GM18526 (cell line): ENCODE measurements around the gene SLA2.

Experiments used
- POLR2A ChIP-seq: IDR thresholded peaks from 3 replicates; pipeline ENCODE4 v1.6.1; 2011; ENCODE audit not compliant: insufficient read length; ENCODE audit errors: extremely low read depth

The SLA2 gene

GRCh38 chr20:36628076-36628475 is 17.9 kb downstream of the SLA2 start:
- no peak for TF ChIP-seq POLR2A

GRCh38 chr20:36624944-36625324 is 21.1 kb downstream of the SLA2 start:
- TF ChIP-seq POLR2A, result no peak

DNA sequence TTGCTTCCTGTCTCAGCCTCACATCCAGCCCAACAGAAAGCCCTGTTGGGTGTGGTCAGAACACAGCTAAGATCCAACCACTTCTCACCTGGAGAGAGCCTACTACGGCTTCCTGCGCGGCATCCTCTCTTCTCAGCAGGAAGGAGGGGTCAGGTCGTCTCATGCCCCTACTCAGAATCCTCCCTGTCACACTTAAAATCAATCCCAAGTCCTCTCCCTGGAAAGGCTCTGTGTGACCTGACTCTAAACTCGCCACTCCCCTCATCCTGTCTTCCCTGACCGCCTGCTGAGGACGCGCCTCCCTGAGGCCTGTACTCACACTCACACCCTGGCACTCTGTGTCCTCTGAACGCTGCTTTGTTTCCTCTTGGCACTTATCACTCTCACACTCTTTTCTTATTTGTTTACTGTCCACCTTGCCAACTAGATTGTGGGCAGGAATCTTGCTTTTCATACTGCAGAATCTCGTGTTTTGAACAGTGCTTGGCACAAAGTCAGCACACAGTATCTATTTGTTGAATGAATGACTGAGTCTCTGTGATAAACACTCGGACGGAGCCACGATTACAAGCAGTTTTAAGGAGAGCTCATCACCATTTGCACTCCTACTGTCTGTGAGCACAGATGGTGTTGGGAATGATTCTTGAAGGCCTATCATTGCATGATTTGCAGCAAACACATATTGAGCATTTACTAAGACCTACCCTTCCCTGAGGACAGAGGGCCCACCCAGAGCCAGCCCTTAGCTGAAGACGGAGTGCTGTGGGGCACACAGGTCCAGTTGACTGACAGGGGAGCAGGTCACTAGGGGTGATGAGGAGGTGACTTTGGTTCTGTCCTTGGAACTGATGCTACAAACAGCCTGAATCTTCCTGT is 21.7 kb downstream of the SLA2 start:
- TF ChIP-seq POLR2A, result no peak

DNA sequence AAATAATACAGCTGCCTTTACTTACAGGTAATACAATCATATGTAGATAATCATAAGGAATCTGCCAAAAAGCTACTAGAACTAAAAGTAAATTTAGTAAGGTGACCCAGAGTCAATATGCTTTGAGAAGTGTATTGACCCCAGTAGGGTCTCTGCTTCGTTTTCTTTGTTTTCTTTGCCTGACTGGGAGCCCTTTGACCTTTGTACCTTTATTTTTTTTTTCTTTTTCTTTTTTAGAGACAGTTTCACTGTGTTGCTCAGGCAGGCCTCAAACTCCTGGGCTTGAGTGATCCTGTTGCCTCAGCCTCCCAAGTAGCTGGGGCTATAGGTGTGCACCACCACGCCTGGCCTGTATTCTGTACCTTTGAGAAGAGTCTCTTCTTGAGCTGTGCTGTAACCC is 22.6 kb downstream of the SLA2 start:
- no peak for TF ChIP-seq POLR2A

- TF ChIP-seq POLR2A, result no peak
Observed at GRCh38 chr20:36620917-36621316, 25.1 kb downstream of the SLA2 start.

- TF ChIP-seq POLR2A, result no peak
Observed at GRCh38 chr20:36614781-36615557, 31.0 kb downstream of the SLA2 start.

- no peak for TF ChIP-seq POLR2A
Observed at GRCh38 chr20:36613974-36614373, 32.0 kb downstream of the SLA2 start.

GRCh38 chr20:36611625-36612024 is 34.4 kb downstream of the SLA2 start:
- TF ChIP-seq POLR2A, result no peak

DNA sequence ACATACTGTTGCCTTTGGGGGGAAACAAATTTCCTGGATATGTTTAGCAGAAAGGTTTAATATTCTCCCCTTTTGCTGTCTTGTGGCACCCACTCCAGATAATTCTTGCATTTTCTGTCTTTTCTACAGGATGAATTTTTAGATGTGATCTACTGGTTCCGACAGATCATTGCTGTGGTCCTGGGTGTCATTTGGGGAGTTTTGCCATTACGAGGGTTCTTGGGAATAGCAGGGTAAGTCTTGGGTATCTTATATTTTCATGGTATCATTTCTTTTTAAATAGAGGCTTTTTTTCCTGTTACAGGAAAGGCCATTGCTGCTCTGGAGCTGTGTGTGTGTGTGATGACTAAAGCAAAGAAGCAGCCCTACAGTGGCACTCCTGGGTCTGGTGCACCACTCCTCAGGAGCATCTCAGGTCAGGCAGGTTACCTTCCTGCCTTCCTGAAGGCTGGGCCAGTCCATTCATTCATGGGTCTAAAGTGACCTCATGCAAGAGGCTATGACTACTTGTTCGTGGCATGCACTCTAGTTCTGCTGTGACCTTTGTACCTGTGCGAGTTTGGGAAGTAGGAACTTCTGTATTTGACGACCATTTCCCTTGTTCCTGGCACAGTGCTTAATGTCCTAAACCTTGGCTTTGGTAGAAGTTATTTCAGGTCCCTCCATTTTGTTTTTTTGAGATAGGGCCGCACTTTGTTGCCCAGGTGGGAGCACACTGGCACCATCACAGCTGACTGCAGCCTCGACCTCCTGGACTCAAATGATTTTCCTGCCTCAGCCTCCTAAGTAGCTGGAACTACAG is 38.2 kb downstream of the SLA2 start:
- no peak for TF ChIP-seq POLR2A

DNA sequence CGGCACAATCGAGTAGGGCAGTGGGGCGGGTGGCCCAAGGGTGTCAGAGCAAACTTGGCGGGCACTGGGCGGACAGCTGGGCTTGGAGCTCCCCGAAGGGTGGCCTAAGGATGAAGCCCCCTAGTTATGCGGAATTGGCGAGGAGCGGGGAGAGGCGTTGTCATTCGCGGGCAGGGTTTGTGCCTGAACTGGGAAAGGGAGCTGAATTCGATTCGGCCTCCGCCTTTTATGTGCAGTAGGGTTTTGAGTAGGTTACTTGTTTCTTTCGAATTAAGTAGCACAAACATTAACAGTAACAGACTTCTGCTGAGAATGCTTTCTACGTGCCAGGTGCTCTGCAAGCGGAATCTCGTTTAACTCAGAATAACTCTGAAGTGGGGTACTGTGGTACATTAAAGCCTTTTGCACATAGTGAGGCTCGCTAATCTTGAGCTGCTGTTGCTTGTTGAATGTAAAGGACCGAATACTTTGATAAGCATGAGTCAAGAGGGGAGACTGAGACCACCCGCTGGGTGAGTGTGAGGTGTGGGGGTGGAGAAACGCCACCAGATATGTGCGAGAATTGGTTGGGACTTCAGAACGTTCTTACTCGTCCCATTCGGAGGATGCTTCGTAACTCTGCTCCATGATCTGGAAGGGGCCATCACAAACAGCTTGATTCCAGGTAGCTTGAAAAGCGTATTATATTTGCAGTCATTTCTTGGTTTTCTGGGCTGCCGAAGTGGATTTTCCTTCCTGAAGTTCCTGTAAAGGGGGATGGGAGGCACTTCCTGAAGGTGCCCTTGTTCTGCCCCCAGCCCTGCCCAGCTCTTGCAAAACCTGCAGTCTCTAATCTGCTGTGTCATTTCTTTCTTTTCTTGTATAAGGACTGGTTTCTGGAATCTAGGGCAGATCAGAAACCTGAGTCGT is 39.6 kb downstream of the SLA2 start:
- TF ChIP-seq POLR2A, result no peak

GRCh38 chr20:36605399-36606157 is 40.4 kb downstream of the SLA2 start, which contains the start of gene RAB5IF:
RAB5IF (plus strand) TSS chr20:36605779; CDS start chr20:36605952, 173 bp downstream.
- TF ChIP-seq POLR2A, result peak; percentile 76

DNA sequence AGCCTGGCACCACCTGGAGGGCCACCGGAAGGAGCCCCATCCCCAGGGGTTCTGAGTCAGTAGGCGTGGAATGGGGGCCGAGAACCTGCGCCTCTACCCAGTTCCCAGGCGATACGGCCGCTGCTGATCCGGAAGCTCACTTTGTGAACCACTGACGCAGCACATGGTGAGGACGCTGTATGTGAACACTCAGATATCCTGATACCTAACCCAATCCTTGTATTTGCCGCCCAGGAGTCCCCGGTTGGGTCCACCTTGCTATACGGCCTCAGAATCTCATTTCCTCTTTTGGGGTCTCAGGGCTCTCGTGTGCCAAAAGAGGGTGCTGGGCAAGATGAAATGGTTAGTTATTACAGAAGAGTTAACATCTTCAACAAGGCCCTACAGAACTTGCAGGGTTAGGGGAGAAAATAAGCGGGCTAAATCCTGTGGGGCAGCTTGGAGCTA is 41.0 kb downstream of the SLA2 start:
- TF ChIP-seq POLR2A, result peak; percentile 17

DNA sequence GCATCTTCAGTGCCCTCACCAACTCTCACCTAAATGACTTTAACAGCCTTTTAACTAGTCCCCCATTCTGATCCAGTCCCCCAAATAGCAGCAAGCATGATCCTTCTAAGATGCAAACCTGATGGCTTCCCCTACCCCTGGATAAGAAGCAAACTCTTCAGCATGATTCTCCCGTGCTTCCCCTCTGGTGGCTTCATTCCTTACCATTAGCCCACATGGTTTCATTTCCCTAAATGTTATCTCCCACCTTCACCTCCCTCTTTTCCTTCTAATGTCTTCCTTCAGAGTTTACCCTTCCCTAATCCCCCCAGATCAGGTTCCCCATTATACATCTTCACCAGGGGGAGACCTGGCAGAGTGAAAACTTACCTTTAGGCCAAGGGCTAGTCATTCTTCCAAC is 44.5 kb downstream of the SLA2 start:
- no peak for TF ChIP-seq POLR2A
